ENCODE measurements around the gene TMPO. TPM values are rescaled to one million over a fixed set of nuclear protein-coding genes. Genes with fewer than 3 reads are reported as not detected.
"Not testable (repeated sequence)": the region's sequence is repeated elsewhere in the genome, so short reads cannot be mapped to it uniquely, and the experiment has no call there.

The TMPO gene
- total and polyA plus RNA-seq, 2 donors (not counting 3 experiments of a cell fraction or from before 2014, with no cell fraction given): 27.8 to 150 TPM

GRCh38 chr12:98575013-98575412 lies 59.6 kb downstream of the TMPO start:
- dilution Hi-C loops (cut with MboI; ENCODE audit: extremely low pct_ligation_motif_present, low sequenced_read_pairs): no loop called here
- no peak overlapping the region for H2AFZ ChIP-seq (ENCODE audit: low read depth, low read length)
- H3K9me3 ChIP-seq (replicated peaks; ENCODE audit: control insufficient read depth, insufficient read depth, low read length): no peaks in the 10 kb centered on the region
- H3K36me3 ChIP-seq (ENCODE audit: control insufficient read depth in 2 of 2, extremely low read depth in 1 of 2, insufficient read depth in 2 of 2, low read length in 2 of 2): no peaks in the 10 kb centered on the region
- no peaks in the 10 kb centered on the region for H4K20me1 ChIP-seq (replicated peaks; ENCODE audit: control insufficient read depth, extremely low read depth, insufficient read depth, low read length)
- H3K27ac ChIP-seq (ENCODE audit: insufficient read depth, low read depth, low read length): no peak overlapping the region
- no peaks in the 10 kb centered on the region for H3K27me3 ChIP-seq (ENCODE audit: control insufficient read depth in 2 of 2, insufficient read depth in 2 of 2, low read length in 2 of 2)
- no peak for DNase-seq (ENCODE audit: low read depth, low spot score)
- H3K4me1 ChIP-seq (ENCODE audit: control insufficient read depth, extremely low read depth, insufficient read depth, low read length): no peaks in the 10 kb centered on the region
- no TSS peak for BruUV-seq (replicated peaks)
- H3K79me2 ChIP-seq (ENCODE audit: control insufficient read depth, insufficient read depth, low read length): no peaks in the 10 kb centered on the region
- no peak overlapping the region for H3K9ac ChIP-seq (replicated peaks; ENCODE audit: extremely low read depth, insufficient read depth, low read length)
- no peak for FAIRE-seq
- intact Hi-C loops (cut with micrococcal nuclease): no loop called here
- H3K4me3 ChIP-seq (replicated peaks in 1 of 3; ENCODE audit: insufficient read depth in 1 of 3, low read depth in 1 of 3, low read length in 3 of 3): no peak overlapping the region
- no peak overlapping the region for H3K4me2 ChIP-seq (ENCODE audit: insufficient read depth, low read length)
- TF ChIP-seq POLR2AphosphoS5 (IDR thresholded peaks at IDR 0.05; ENCODE audit: insufficient read depth, low read depth, low read length) (no peak), JUN (IDR thresholded peaks at IDR 0.05; ENCODE audit: borderline replicate concordance, insufficient read depth, insufficient read length, low read depth) (no peak), MYC (IDR thresholded peaks at IDR 0.05; ENCODE audit: low read depth, low read length) (no peak), GATA2 (IDR thresholded peaks at IDR 0.05; ENCODE audit: insufficient read depth, insufficient read length, low read depth, low read length) (no peak), POLR2A (IDR thresholded peaks at IDR 0.05; ENCODE audit: low read depth, low read length) (no peak), MAX (IDR thresholded peaks at IDR 0.05; ENCODE audit: insufficient read depth, insufficient read length) (no peak), EZH2 (IDR thresholded peaks at IDR 0.05; ENCODE audit: borderline replicate concordance, low read depth, low read length, severe bottlenecking) (no peak), FOS (IDR thresholded peaks at IDR 0.05; ENCODE audit: borderline replicate concordance, insufficient read depth, low read length) (no peak), CTCF (IDR thresholded peaks at IDR 0.05; ENCODE audit: extremely low read depth in 1 of 2, insufficient read depth in 1 of 2, low read depth in 1 of 2, low read length in 2 of 2) (no peak)
- POLR2A ChIA-PET: interaction anchor here (0.6 kb wide), 1 partner anchor 18 kb away, joined by 4 read pairs; no protein-coding TSS in a partner anchor
- no peaks in the 10 kb centered on the region for H3K9me1 ChIP-seq (replicated peaks; ENCODE audit: control insufficient read depth, extremely low read depth, insufficient read depth, low read length)
- CTCF ChIA-PET: interaction anchor here (0.6 to 1.6 kb wide), 5 partner anchors 9 to 200 kb away, joined by 3 to 16 read pairs (median 4); no protein-coding TSS in a partner anchor

GRCh38 chr12:98576795-98577194 lies 61.4 kb downstream of the TMPO start:
- H3K79me2 ChIP-seq (ENCODE audit: control insufficient read depth, insufficient read depth, low read length); H3K9ac ChIP-seq (replicated peaks; ENCODE audit: extremely low read depth, insufficient read depth, low read length); DNase-seq (ENCODE audit: low read depth, low spot score); H3K27me3 ChIP-seq (ENCODE audit: control insufficient read depth in 2 of 2, insufficient read depth in 2 of 2, low read length in 2 of 2); H3K9me1 ChIP-seq (replicated peaks; ENCODE audit: control insufficient read depth, extremely low read depth, insufficient read depth, low read length); H3K9me3 ChIP-seq (replicated peaks; ENCODE audit: control insufficient read depth, insufficient read depth, low read length); H3K27ac ChIP-seq (ENCODE audit: insufficient read depth, low read depth, low read length); intact Hi-C loops (cut with micrococcal nuclease); BruUV-seq (replicated peaks); H3K4me3 ChIP-seq (replicated peaks in 1 of 3; ENCODE audit: insufficient read depth in 1 of 3, low read depth in 1 of 3, low read length in 3 of 3); H3K36me3 ChIP-seq (ENCODE audit: control insufficient read depth in 2 of 2, extremely low read depth in 1 of 2, insufficient read depth in 2 of 2, low read length in 2 of 2); FAIRE-seq; H3K4me2 ChIP-seq (ENCODE audit: insufficient read depth, low read length); H3K4me1 ChIP-seq (ENCODE audit: control insufficient read depth, extremely low read depth, insufficient read depth, low read length); H2AFZ ChIP-seq (ENCODE audit: low read depth, low read length); H4K20me1 ChIP-seq (replicated peaks; ENCODE audit: control insufficient read depth, extremely low read depth, insufficient read depth, low read length); dilution Hi-C loops (cut with MboI; ENCODE audit: extremely low pct_ligation_motif_present, low sequenced_read_pairs); POLR2A ChIA-PET: not testable (repeated sequence)
- CTCF ChIA-PET: interaction anchor here (1.2 to 2.9 kb wide), 2 partner anchors 10 to 422 kb away, joined by 3 to 19 read pairs; no protein-coding TSS in a partner anchor
